GM18498 (cell line): Measurements from ENCODE around the gene PASD1.
"Not testable (repeated sequence)": the region's sequence is repeated elsewhere in the genome, so short reads cannot be mapped to it uniquely, and the experiment has no call there.

Source experiments
- ATAC-seq: cut with Tn5 transposase; IDR thresholded peaks from one replicate; pipeline ENCODE4 v1.9.1; 2021; ENCODE audit warnings: mild to moderate bottlenecking, moderate library complexity; ENCODE audit not compliant: unreplicated experiment

PASD1 gene, protein sequence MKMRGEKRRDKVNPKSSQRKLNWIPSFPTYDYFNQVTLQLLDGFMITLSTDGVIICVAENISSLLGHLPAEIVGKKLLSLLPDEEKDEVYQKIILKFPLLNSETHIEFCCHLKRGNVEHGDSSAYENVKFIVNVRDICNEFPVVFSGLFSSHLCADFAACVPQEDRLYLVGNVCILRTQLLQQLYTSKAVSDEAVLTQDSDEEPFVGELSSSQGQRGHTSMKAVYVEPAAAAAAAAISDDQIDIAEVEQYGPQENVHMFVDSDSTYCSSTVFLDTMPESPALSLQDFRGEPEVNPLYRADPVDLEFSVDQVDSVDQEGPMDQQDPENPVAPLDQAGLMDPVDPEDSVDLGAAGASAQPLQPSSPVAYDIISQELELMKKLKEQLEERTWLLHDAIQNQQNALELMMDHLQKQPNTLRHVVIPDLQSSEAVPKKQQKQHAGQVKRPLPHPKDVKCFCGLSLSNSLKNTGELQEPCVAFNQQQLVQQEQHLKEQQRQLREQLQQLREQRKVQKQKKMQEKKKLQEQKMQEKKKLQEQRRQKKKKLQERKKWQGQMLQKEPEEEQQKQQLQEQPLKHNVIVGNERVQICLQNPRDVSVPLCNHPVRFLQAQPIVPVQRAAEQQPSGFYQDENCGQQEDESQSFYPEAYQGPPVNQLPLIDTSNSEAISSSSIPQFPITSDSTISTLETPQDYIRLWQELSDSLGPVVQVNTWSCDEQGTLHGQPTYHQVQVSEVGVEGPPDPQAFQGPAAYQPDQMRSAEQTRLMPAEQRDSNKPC

DNA sequence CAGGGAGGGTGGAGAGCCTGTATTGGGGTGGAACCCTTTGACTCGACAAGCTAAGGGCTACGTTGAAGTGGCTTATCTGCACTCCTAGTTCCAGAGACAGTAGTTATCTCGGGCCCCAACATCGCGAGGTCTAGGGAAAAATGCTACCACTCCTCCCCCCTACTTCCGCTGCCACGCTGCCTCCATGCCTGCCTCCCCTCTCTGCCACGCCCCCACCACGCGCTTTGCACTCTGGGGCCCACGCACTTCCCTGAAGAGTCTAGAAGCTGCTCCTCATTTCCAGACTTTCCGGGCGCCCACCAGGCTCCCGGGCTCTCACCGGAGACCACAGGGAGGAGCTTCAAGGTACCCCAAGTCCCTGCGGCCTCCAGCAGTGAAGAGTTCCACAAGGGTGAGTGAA, at the start of gene PASD1:
Gene PASD1, plus strand, starts transcription at position 227 of the 400 bp plus-strand sequence. CDS start 37,879 bp downstream, outside the sequence.
- no peak for ATAC-seq

DNA sequence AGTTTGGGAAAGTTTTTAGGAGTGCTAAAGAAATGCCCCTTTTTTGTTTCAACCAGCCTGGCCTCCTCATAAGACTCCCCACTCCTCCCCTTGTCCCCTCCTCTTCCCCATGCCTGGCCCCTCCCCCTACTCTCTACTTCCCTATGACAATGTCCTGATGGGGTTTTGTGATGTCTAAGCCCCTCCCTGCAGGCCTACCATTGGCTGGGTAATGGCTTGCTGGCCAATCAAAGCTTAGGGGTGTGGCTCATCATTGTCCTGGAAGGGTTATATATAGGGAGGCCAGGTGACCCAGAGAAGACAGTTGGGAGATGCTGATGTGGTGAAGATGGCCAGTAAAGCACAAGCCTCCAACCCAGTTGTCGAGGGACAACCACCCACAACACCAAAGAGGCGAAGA, 48.2 kb upstream of the PASD1 start:
- no peak for ATAC-seq

DNA sequence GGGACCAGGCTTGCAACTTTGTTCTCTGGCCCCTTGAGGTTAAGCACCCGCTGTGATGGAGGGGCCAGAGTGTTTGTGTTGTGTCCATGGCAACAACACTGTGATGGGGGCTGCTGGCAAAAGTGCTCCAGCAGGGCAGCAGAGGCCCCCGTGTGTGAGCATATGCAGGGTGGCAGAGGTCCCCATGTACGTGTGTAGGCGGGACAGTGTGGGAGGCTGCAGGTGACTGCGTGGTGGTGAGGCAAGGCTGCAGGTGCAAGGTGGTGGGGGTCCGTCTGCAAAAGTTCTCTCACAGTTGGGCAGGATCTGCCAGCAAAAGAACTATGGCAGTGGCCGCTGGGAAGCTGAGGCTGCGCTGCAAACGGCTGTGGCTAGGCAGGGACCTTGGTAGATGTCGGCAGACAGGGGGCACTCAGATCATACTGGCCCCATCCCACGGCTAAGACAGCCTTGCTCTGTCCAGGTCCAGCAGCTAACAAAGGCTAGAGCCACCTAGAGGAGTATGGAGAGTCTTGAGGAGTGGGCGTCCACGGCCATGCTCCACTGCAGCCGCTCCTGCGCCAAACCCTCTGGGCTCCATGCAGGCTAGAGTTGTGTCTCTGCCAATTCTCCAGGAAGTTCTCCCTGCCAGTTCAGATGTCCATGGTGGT, 46.8 kb upstream of the PASD1 start:
- no peak for ATAC-seq

DNA sequence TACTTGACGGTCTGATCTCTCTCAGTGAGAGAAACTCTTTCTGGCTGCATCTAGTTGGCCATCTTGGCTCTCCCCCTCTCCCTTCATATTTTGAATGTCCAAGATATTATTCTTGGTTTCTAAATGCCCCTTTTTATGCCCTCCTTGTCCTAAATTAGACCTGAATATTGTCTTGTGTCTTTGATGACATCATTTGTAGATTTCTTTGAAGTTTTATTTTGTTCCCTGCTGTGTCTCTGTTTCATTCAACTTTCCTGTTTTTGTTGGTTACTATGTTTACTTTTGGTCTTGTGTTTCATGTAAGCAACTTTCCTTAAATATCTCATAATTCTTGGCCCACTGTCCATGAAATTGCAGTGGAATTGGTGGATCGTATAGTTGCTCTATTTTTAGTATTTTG, 46.1 kb upstream of the PASD1 start:
- ATAC-seq = no peak

DNA sequence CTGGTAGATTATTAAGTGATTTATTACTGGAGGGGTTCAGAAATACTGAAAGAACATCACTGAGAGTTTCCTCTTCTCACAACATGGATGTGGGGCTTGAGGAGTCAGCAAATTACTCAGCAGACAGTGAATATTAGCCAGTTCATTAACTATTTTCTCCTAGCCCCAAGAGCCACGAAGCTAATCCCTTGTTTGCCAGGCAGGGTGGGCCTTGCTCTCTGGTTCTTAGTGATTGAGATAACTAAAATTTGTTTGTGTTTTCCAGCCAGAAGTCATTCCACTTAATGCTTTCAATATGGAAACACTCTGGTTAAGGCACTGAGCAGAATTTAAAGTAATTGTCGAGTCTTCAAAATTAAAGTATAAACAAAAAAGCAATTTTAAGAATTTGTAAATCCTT, 40.1 kb upstream of the PASD1 start:
- no peak for ATAC-seq

DNA sequence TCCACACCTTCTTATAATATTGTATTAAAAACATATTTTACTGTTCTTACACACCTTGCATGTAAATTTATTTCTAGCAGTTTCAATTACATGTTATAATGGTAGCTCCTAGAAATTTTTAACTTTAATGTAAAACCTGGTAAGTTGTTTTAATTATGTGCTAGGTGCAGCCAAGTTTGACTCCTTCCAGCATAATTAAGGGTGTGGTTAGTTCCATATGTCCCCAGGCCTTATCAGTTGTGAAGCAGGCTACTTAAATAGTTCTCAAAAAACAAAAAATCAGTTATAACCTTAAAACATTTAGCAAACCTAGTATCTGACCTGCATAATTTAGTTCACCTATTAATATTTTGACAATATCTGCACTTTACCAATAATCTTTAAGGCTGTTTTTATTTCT, 26.9 kb upstream of the PASD1 start:
- ATAC-seq = no peak

DNA sequence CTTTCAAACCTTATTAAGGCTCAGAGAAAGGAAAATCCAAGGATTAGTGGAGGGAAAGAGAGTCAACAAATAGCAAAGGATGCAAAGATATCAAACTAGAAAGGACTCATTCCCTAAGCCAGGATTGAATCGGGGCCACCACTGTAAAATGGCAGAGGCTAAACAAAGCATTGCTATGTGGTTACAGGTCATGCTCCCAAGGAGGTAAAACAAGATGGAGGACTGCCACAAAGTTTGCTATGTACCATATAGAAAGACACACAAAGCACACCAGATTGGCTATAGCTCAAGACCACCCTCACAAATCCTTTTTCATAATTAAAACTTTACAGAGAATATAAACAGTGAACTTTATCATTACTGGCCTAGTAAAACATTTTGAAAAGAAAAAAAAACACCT, 25.9 kb upstream of the PASD1 start:
- no peak for ATAC-seq

DNA sequence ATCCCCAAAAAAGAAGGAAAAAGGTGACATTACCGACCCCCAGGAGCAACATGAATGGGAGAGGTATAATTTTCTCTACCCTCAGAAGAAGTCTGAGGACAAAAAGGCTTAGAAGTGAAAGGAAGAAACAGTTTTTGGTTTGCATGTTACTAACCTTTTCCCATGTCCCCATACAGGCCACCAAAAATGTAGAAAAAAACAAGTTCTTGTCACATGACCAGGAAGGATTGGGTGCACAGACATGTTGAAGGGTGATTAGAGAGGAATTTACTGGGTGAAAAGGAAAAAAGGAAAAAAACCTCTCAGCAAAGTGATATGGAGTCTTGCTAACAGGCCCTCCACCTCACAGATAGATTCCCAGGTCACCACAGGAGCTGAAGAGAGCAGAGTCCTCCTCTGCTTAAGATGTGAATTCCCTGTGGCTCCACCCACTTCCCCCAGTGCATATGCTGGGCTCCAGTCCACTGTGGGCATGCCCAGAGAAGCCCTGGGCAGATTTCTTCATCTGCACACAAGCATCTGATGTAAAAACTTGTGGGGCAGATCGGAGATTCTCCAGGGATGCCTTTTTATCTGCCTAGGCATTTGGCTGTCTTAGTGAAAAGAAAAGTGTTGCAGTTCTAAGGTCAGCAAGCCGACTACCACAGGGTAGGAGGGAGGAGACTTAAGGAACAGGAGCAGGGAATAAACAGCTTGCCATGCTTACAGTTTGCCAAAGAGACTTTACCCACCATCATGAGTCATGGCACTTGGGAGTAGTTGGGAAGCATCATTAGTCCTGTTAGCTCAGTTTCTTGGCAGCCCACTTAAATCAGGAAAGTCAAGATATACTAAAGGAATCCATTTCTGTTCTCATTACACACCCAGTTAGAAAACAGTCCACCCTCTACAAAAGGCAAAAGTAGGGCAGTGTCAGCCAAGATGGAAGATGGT, 25.0 kb upstream of the PASD1 start:
- no peak for ATAC-seq

DNA sequence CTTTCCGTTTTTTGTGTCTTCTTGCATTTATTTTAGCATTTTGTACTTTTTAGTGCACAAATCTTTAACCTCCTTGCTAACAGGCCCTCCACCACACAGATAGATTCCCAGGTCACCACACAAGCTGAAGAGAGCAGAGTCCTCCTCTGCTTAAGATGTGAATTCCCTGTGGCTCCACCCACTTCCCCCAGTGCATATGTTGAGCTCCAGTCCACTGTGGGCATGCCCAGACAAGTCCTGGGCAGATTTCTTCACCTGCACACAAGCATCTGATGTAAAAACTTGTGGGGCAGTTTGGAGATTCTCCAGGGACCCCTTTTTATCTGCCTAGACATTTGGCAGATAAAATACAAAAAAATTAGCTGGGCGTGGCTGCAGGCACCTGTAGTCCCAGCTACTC, 19.8 kb upstream of the PASD1 start:
- ATAC-seq = peak; percentile 69

DNA sequence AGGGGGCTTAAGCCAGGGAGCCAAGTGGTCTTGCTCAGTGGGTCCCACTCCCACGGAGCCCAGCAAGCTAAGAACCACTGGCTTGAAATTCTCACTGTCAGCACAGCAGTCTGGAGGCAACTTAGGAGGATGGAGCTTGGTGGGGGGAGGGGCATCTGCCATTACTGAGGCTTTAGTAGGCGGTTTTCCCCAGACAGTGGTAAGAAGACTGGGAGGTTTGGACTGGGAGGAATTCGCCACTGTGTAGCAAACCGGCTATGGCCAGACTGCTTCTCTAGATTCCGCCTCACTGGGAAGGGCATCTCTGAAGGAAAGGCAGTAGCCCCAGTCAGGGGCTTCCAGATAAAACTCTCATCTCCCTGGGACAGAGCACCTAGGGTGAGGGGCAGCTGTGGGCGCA, 17.2 kb upstream of the PASD1 start:
- ATAC-seq = not testable (repeated sequence)

DNA sequence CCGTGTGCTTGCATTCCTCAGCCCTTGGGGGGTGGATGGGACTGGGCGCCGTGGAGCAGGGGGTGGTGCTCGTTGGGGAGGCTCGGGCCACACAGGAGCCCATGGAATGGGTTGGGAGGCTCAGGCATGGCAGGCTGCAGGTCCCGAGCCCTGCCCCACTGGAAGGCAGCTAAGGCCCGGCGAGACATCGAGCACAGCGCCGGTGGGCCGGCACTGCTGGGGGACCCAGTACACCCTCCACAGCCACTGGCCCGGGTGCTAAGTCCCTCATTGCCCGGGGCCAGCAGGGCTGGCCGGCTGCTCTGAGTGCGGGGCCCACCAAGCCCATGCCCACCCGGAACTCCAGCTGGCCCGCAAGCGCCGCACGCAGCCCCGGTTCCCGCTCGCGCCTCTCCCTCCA, 12.3 kb upstream of the PASD1 start:
- ATAC-seq = not testable (repeated sequence)

DNA sequence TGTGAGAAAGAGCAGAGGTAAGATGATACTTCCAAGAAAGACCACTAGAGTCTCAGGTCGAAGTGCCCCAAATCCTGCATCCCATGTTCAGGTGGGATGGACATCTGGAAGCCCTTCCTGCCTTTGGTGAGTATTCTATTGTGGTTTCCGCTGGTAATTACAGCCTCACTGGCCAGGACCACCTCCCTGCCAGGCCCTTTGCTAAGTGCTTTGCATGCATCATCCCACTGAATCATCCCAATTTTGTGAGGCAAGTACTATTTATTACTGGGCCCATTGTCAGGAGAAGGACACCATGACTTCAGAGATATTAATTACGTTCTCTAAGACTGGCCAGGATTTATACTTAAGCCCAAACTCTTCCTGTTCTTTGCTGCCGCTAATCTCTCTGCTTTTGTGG, 10.7 kb upstream of the PASD1 start:
- ATAC-seq = no peak

DNA sequence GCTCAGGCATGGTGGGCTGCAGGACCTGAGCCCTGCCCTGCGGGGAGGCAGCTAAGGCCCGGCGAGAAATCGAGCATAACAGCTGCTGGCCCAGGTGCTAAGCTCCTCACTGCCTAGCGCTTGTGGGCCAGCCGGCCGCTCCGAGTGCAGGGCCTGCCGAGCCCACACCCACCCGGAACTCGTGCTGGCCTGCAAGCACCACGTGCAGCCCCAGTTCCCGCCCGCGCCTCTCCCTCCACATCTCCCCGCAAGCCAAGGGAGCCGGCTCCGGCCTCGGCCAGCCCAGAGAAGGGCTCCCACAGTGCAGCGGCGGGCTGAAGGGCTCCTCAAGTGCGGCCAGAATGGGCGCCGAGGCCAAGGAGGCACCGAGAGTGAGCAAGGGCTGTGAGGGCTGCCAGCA, 8.2 kb upstream of the PASD1 start:
- ATAC-seq = not testable (repeated sequence)

DNA sequence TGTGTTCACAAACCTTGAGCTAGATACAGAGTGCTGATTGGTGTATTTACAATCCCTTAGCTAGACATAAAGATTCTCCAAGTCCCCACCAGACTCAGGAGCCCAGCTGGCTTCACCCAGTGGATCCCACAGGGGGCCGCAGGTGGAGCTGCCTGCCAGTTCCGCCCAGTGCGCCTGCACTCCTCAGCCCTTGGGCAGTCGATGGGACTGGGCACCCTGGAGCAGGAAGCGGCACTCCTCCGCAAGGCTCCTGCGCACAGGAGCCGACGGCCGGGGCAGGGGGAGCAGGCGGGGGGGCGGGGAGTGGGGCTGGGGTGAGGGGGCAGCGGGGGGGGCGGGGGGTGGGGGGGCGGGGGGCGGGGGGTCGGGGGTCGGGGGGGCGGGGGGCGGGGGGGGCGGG, 990 bp upstream of the PASD1 start:
- ATAC-seq = not testable (repeated sequence)

DNA sequence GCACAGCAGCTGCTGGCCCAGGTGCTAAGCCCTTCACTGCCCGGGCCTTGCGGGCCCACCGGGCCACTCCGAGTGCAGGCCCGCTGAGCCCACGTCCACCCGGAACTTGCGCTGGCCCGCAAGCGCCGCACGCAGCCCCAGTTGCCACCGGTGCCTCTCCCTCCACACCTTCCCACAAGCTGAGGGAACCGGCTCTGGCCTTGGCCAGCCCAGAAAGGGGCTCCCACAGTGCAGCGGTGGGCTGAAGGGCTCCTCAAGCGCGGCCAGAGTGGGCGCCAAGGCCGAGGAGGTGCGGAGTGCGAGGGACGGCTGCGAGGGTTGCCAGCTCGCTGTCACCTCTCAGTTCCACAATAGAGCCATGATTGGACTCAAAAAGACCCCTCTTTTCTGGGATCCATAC, 472 bp upstream of the PASD1 start:
- not testable (repeated sequence) for ATAC-seq

DNA sequence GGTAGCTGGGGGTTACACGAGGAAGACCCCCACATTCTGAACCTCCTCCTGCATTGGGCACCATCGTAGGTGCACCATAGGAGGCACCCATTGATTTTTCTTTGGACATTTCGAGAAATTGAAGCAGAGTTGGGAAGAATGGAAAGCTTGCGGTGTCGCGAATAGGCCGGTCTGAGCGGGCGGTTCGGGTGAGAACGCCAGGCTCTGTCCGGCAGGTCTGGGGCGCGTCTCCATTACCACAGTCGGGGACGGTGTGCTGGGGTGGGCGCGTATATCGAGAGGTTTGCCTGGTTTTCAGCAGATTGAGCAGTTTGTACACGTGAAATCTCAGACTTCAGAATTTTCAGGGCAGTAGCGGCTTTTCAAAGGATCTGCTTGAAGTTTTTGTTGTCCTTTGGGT, 560 bp downstream of the PASD1 start:
- ATAC-seq = no peak

DNA sequence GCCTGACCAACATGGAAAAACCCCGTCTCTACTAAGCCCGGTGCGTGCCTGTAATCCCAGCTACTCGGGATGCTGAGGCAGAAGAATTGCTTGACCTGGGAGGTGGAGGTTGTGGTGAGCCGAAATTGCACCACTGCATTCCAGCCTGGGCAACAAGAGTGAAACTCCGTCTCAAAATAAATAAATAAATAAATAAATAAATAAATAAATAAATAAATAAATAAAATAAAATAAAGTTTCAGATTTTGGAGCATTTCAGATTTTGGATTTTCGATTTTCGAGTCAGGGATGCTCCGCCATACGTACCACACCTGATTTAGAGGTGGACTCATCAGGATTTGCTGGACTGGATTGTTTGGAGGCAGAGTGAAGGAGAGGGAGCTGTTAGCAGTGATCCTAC, 3.4 kb downstream of the PASD1 start:
- not testable (repeated sequence) for ATAC-seq

DNA sequence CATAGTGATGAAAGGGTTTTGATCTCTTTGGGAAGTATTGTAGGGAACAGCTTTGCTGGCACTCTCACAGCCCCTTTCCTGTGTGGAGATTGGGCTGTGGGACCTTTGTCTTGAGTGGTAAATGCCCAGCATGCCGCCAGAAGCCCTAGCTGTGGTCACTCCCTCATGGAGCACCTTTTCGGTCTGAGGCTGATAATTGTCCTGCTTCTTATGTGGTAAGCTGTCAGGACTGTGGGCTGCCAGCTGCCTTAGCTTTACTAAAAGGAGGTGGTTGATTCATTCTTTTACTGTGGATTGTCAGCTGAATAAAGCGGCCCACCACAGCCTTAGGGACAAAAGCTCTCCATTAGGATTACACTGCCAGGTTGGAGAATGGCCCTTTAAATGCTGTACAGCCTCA, 7.1 kb downstream of the PASD1 start:
- ATAC-seq = no peak

DNA sequence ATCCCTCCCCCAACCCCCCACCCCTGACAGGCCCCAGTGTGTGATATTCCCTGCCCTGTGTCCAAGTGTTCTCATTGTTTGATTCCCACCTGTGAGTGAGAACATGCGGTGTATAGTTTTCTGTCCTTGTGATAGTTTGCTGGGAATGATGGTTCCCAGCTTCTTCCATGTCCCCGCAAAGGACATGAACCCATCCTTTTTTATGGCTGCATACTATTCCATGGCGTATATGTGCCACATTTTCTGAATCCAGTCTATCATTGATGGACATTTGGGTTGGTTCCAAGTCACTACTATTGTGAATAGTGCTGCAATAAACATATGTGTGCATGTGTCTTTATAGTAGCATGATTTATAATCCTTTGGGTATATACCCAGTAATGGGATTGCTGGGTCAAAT, 29.9 kb downstream of the PASD1 start:
- ATAC-seq = not testable (repeated sequence)

DNA sequence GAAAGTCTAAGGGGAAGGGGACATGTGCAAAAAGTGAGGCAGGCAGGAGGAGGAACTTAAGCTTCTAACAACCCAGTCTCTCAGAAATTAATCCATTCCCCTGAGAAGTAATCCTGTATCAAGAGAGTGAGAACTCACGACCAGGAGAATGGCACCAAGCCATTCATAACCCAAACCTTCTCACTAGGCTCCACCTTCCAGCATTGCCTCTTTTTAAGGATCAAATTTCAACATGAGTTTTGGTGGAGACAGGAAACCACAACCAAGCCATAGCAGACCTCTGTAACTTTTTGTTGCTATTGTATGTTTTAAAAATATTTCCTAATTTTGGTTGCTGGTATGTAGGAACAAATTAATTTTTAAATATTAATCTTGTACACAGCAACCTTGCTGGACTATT, 32.8 kb downstream of the PASD1 start:
- no peak for ATAC-seq

DNA sequence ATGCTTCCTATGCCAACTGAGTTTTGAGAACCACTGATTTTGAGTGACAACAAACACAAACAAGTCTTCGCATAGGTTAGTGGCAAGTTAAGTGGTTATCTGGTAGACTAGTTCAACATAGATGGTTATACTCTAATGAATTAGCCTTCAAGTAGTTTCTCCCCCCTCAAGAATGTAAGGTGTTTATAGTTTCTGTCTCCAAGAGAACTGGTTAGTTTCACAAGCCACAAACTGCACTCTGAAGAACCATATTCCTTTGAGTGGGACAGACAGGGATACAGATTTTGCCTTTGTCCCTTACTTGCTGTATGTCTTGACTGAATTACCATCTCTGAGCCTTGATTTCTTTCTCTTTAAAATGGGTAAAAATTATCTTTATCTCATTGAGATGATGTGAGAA, 41.5 kb downstream of the PASD1 start:
- ATAC-seq = no peak
